CD14-positive monocyte (primary cell): Measurements from ENCODE around the gene ITGA11. TPM values are rescaled to one million over a fixed set of nuclear protein-coding genes. Genes with fewer than 3 reads are reported as not detected.

Experiments used
- DNase-seq, 3 donors: peaks; one replicate each; pipeline ENCODE4 v3.0.0-alpha.2; 2011 to 2022
- H2AFZ ChIP-seq: 2 replicates; pipeline ENCODE4 v1.6.0; 2012; ENCODE audit warnings: mild to moderate bottlenecking, low read depth, low read length, inconsistent platforms; ENCODE audit not compliant: insufficient read depth, poor library complexity, severe bottlenecking
- H3K27ac ChIP-seq, 2 donors: 1 replicate in 1 of 2; 2 replicates in 1 of 2; pipeline ENCODE4 v1.5.1; 2012 to 2013; ENCODE audit warnings: low read length in 2 of 2, control low read depth in 1 of 2, inconsistent platforms in 1 of 2, low read depth in 1 of 2, mild to moderate bottlenecking in 1 of 2
- H3K27me3 ChIP-seq, 2 donors: one replicate each; pipeline versions ENCODE4 v1.6.0 to v1.6.1; 2011 to 2013; ENCODE audit warnings: low read length in 2 of 2; ENCODE audit not compliant: control insufficient read depth in 2 of 2, insufficient read depth in 2 of 2
- H3K36me3 ChIP-seq, 2 donors: replicated peaks in 1 of 2; 1 replicate in 1 of 2; 2 replicates in 1 of 2; pipeline versions ENCODE4 v1.5.1 to v1.6.1; 2012 to 2013; ENCODE audit warnings: low read length in 2 of 2, control low read depth in 1 of 2, inconsistent platforms in 1 of 2, mild to moderate bottlenecking in 1 of 2; ENCODE audit not compliant: insufficient read depth in 2 of 2, control insufficient read depth in 1 of 2
- H3K4me1 ChIP-seq, 2 donors: 1 replicate in 1 of 2; 2 replicates in 1 of 2; pipeline versions ENCODE4 v1.5.1 to v1.6.1; 2012 to 2013; ENCODE audit warnings: low read length in 2 of 2, control low read depth in 1 of 2, inconsistent platforms in 1 of 2, mild to moderate bottlenecking in 1 of 2, moderate library complexity in 1 of 2; ENCODE audit not compliant: insufficient read depth in 2 of 2, control insufficient read depth in 1 of 2
- H3K4me2 ChIP-seq: replicated peaks from 2 replicates; pipeline ENCODE3; 2012; ENCODE audit warnings: low read length, moderate library complexity, mild to moderate bottlenecking; ENCODE audit not compliant: poor library complexity, severe bottlenecking; ENCODE audit errors: extremely low read depth
- H3K4me3 ChIP-seq, 3 experiments: fragments of 200-600 bp in 1 of 3; sonication (generic) in 1 of 3; replicated peaks in 1 of 3; 1 replicate in 2 of 3; 2 replicates in 1 of 3; pipeline ENCODE4 v1.5.1; 2011 to 2013; ENCODE audit warnings: low read length in 3 of 3, mild to moderate bottlenecking in 3 of 3, control low read depth in 2 of 3, low read depth in 2 of 3, inconsistent platforms in 1 of 3, moderate library complexity in 1 of 3
- H3K79me2 ChIP-seq: 2 replicates; pipeline ENCODE4 v1.6.0; 2012; ENCODE audit warnings: mild to moderate bottlenecking, control low read depth, inconsistent platforms, low read length, moderate library complexity; ENCODE audit not compliant: insufficient read depth
- H3K9ac ChIP-seq: 2 replicates; pipeline ENCODE4 v1.6.0; 2017; ENCODE audit warnings: low read length, mild to moderate bottlenecking; ENCODE audit not compliant: insufficient read depth, poor library complexity, severe bottlenecking
- H3K9me3 ChIP-seq, 2 donors: replicated peaks in 1 of 2; 1 replicate in 1 of 2; 2 replicates in 1 of 2; pipeline versions ENCODE4 v1.5.1 to v1.6.1; 2012 to 2013; ENCODE audit warnings: low read length in 2 of 2, control low read depth in 1 of 2; ENCODE audit not compliant: control insufficient read depth in 1 of 2, insufficient read depth in 1 of 2
- H4K20me1 ChIP-seq: 2 replicates; pipeline ENCODE4 v1.6.0; 2012; ENCODE audit warnings: mild to moderate bottlenecking, low read length, control low read depth, moderate library complexity; ENCODE audit not compliant: insufficient read depth
- H3K27ac Mint-ChIP-seq, 7 donors: one replicate each; pipeline ENCODE4 v1.8.0; 2020; ENCODE audit warnings: mild to moderate bottlenecking in 7 of 7, mixed read lengths in 7 of 7, moderate library complexity in 6 of 7, inconsistent platforms in 2 of 7
- H3K27me3 Mint-ChIP-seq, 3 donors: one replicate each; pipeline ENCODE4 v1.8.0; 2021 to 2022; ENCODE audit warnings: low read depth in 3 of 3, mild to moderate bottlenecking in 3 of 3, mixed read lengths in 3 of 3, moderate library complexity in 3 of 3, inconsistent platforms in 1 of 3
- H3K36me3 Mint-ChIP-seq, 2 donors: one replicate each; pipeline ENCODE4 v1.8.0; 2020; ENCODE audit warnings: mixed read lengths in 2 of 2, inconsistent platforms in 1 of 2, mild to moderate bottlenecking in 1 of 2
- H3K4me1 Mint-ChIP-seq: one replicate; pipeline ENCODE4 v1.8.0; 2020; ENCODE audit warnings: mild to moderate bottlenecking, mixed read lengths
- H3K4me3 Mint-ChIP-seq, 2 donors: one replicate each; pipeline ENCODE4 v1.8.0; 2020; ENCODE audit warnings: mild to moderate bottlenecking in 2 of 2, mixed read lengths in 2 of 2, moderate library complexity in 1 of 2
- H3K9me3 Mint-ChIP-seq, 7 donors: one replicate each; pipeline ENCODE4 v1.8.0; 2020 to 2022; ENCODE audit warnings: mixed read lengths in 7 of 7, mild to moderate bottlenecking in 6 of 7, moderate library complexity in 6 of 7, inconsistent platforms in 2 of 7
- CTCF ChIP-seq: fragments of 200-600 bp; IDR thresholded peaks from one replicate; pipeline ENCODE4 v1.8.0; 2022; ENCODE audit warnings: antibody characterized with exemption, mild to moderate bottlenecking
- WGBS: methylation state at CpG from one replicate; pipeline ENCODE4 v1.1.5; 2013; ENCODE audit warnings: missing lambda C conversion rate; ENCODE audit not compliant: insufficient coverage; 5-methylcytosine and 5-hydroxymethylcytosine counted together
- intact Hi-C, 2 donors: fragments of 100-400 bp; cut with micrococcal nuclease; formaldehyde crosslinking; loops; one replicate each; pipeline versions ENCODE4 v1.15.0 to v1.15.1; 2023
- polyA plus RNA-seq, 3 donors: library from polyadenylated mRNA; depleted of rRNA in 1 of 3; unstranded in 2 of 3; stranded (reverse) in 1 of 3; fragments of 300-500 nt in 2 of 3; fragments of >200 nt in 1 of 3; fragmentation: Illumina TruSeq in 2 of 3; gene quantifications; 1 replicate in 2 of 3; 2 replicates in 1 of 3; pipeline ENCODE4 v1.2.3, GENCODE V29; 2012 to 2021

Gene ITGA11
- polyA plus RNA-seq, 3 donors = under 0.01 to 0.01 TPM; not detected in 1

DNA sequence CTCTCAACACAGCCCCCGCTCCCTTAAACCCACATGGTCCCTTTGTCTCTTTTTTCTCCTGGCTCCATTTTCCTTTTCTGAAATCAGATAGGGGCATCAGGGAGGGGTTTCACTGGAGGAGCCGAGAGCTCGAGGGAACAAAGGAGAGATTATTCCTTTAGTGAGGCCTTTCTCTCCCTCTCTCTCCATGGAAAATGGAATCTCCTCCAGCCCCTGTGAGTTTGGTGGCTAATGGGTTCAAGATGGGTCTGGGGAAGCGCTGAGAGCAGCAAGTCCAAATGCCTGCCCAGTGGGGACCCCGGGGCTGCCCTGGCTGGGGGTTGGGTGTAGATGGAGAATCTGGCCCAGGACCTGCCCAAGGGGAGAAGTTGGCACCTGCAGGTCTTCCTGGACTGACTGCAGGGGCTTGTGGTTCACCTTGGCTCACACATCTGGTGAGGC, 56.8 kb downstream of the ITGA11 start:
- no peak for TF ChIP-seq CTCF
- H3K36me3 Mint-ChIP-seq = no peaks in the 10 kb centered on the region
- no peak overlapping the region for H3K4me3 Mint-ChIP-seq
- DNase-seq = no peak
- H3K27ac ChIP-seq = no peak overlapping the region
- WGBS = no CpG with 5 or more reads among the region's 5 CpGs
- H4K20me1 ChIP-seq = no peaks in the 10 kb centered on the region
- H2AFZ ChIP-seq = no peak overlapping the region
- no peak overlapping the region for H3K27ac Mint-ChIP-seq
- H3K79me2 ChIP-seq = no peaks in the 10 kb centered on the region
- no peaks in the 10 kb centered on the region for H3K9me3 ChIP-seq
- H3K4me1 ChIP-seq = no peaks in the 10 kb centered on the region
- peaks cover 4% of the 10 kb centered on the region for H3K4me1 Mint-ChIP-seq
- intact Hi-C loops = no loop called here
- H3K9me3 Mint-ChIP-seq = no peaks in the 10 kb centered on the region
- H3K27me3 Mint-ChIP-seq = peaks cover 0 to 2% (median 2%) of the 10 kb centered on the region in 3 donors
- no peaks in the 10 kb centered on the region for H3K36me3 ChIP-seq
- H3K27me3 ChIP-seq = no peaks in the 10 kb centered on the region
- H3K9ac ChIP-seq = no peak overlapping the region
- H3K4me2 ChIP-seq = no peak overlapping the region
- H3K4me3 ChIP-seq = no peak overlapping the region

GRCh38 chr15:68374168-68374745, 57.7 kb downstream of the ITGA11 start:
- intact Hi-C loops = no loop called here
- H3K36me3 ChIP-seq = no peaks in the 10 kb centered on the region
- H3K9me3 Mint-ChIP-seq = no peaks in the 10 kb centered on the region

More at GRCh38 chr15:68374168-68374745, 57.7 kb downstream of the ITGA11 start:
- H3K27ac ChIP-seq = no peak overlapping the region
- H3K9me3 ChIP-seq = no peaks in the 10 kb centered on the region
- no peak for DNase-seq
- Mint-ChIP-seq H3K27ac (no peak overlapping the region), H3K36me3 (no peaks in the 10 kb centered on the region), H3K4me3 (no peak overlapping the region), H3K4me1 (no peaks in the 10 kb centered on the region), H3K27me3 (peaks cover 0 to 2% (median 2%) of the 10 kb centered on the region in 3 donors)
- H3K27me3 ChIP-seq = no peaks in the 10 kb centered on the region
- TF ChIP-seq CTCF = no peak
- no peaks in the 10 kb centered on the region for H4K20me1 ChIP-seq
- WGBS = 84% methylated on average over 2 of the region's 2 CpGs
- H3K4me1 ChIP-seq = no peaks in the 10 kb centered on the region
- no peaks in the 10 kb centered on the region for H3K79me2 ChIP-seq
- H3K9ac ChIP-seq = no peak overlapping the region
- no peak overlapping the region for H2AFZ ChIP-seq
- no peak overlapping the region for H3K4me2 ChIP-seq
- no peak overlapping the region for H3K4me3 ChIP-seq
